ENCODE data around the gene SMG7. TPM values are rescaled to one million over a fixed set of nuclear protein-coding genes. Genes with fewer than 3 reads are reported as not detected.

SMG7 gene
- total RNA-seq, 2 donors from 2014 or later = 60.9 to 92.8 TPM

GRCh38 chr1:183490932-183491331 lies 18.6 kb downstream of the SMG7 start:
- no peak for DNase-seq (ENCODE audit: low spot score)
- intact Hi-C loops (cut with DNase I) = no loop called here
- Histone ChIP-seq H3K27me3 (replicated peaks; ENCODE audit: insufficient read depth) (no peaks in the 10 kb centered on the region), H3K4me3 (no peak overlapping the region), H3K4me1 (replicated peaks) (no peaks in the 10 kb centered on the region), H3K9me3 (no peaks in the 10 kb centered on the region), H3K36me3 (no peaks in the 10 kb centered on the region), H3K27ac (no peak overlapping the region)
- TF ChIP-seq POLR2A (IDR thresholded peaks at IDR 0.05) = no peak
- TF ChIP-seq POLR2AphosphoS5 (IDR thresholded peaks at IDR 0.05) = no peak
- no peak for TF ChIP-seq CTCF (IDR thresholded peaks at IDR 0.05)
- 94% methylated on average over 5 of the region's 5 CpGs for WGBS

- no peak for DNase-seq (ENCODE audit: low spot score)
- Histone ChIP-seq H3K4me3 (no peak overlapping the region), H3K27ac (no peak overlapping the region), H3K27me3 (replicated peaks; ENCODE audit: insufficient read depth) (no peaks in the 10 kb centered on the region), H3K9me3 (no peaks in the 10 kb centered on the region), H3K36me3 (no peaks in the 10 kb centered on the region), H3K4me1 (replicated peaks) (no peaks in the 10 kb centered on the region)
- TF ChIP-seq CTCF (IDR thresholded peaks at IDR 0.05) = no peak
- TF ChIP-seq POLR2A (IDR thresholded peaks at IDR 0.05) = no peak
- intact Hi-C loops (cut with DNase I) = no loop called here
- 88% methylated on average over 12 of the region's 12 CpGs for WGBS
Observed at GRCh38 chr1:183493540-183494245, 21.4 kb downstream of the SMG7 start.

GRCh38 chr1:183495420-183495819 lies 23.1 kb downstream of the SMG7 start:
- WGBS = 98% methylated on average over 11 of the region's 11 CpGs

GRCh38 chr1:183497218-183497617 lies 24.9 kb downstream of the SMG7 start:
- H3K4me3 ChIP-seq = no peak overlapping the region
- no peaks in the 10 kb centered on the region for H3K9me3 ChIP-seq
- no peak for DNase-seq (ENCODE audit: low spot score)
- 100% methylated on average over 2 of the region's 2 CpGs for WGBS
- intact Hi-C loops (cut with DNase I) = no loop called here
- no peaks in the 10 kb centered on the region for H3K4me1 ChIP-seq (replicated peaks)
- TF ChIP-seq POLR2AphosphoS5 (IDR thresholded peaks at IDR 0.05) = no peak
- no peak for TF ChIP-seq POLR2A (IDR thresholded peaks at IDR 0.05)
- no peak for TF ChIP-seq CTCF (IDR thresholded peaks at IDR 0.05)
- no peaks in the 10 kb centered on the region for H3K27me3 ChIP-seq (replicated peaks; ENCODE audit: insufficient read depth)
- no peak overlapping the region for H3K27ac ChIP-seq
- H3K36me3 ChIP-seq = no peaks in the 10 kb centered on the region

More at GRCh38 chr1:183495420-183495819, 23.1 kb downstream of the SMG7 start:
- H3K4me1 ChIP-seq (replicated peaks) = no peaks in the 10 kb centered on the region
- intact Hi-C loops (cut with DNase I) = no loop called here
- no peaks in the 10 kb centered on the region for H3K9me3 ChIP-seq
- no peaks in the 10 kb centered on the region for H3K36me3 ChIP-seq
- no peaks in the 10 kb centered on the region for H3K27me3 ChIP-seq (replicated peaks; ENCODE audit: insufficient read depth)
- TF ChIP-seq POLR2AphosphoS5 (IDR thresholded peaks at IDR 0.05) (no peak), POLR2A (IDR thresholded peaks at IDR 0.05) (no peak), CTCF (IDR thresholded peaks at IDR 0.05) (no peak)
- DNase-seq (ENCODE audit: low spot score) = no peak
- H3K4me3 ChIP-seq = no peak overlapping the region
- H3K27ac ChIP-seq = no peak overlapping the region

- Histone ChIP-seq H3K4me3 (no peak overlapping the region), H3K4me1 (replicated peaks) (no peaks in the 10 kb centered on the region), H3K36me3 (no peaks in the 10 kb centered on the region), H3K9me3 (no peaks in the 10 kb centered on the region), H3K27ac (no peak overlapping the region), H3K27me3 (replicated peaks; ENCODE audit: insufficient read depth) (no peaks in the 10 kb centered on the region)
- intact Hi-C loops (cut with DNase I) = no loop called here
- 90% methylated on average over 6 of the region's 6 CpGs for WGBS
- no peak for DNase-seq (ENCODE audit: low spot score)
- TF ChIP-seq CTCF (IDR thresholded peaks at IDR 0.05) (no peak), POLR2AphosphoS5 (IDR thresholded peaks at IDR 0.05) (no peak), POLR2A (IDR thresholded peaks at IDR 0.05) (no peak)
Observed at GRCh38 chr1:183498342-183498991, 26.2 kb downstream of the SMG7 start.

All from prostate gland (tissue), 2 donors.